Measurements from ENCODE around the gene SRPK3.
"Not testable (repeated sequence)": the region's sequence is repeated elsewhere in the genome, so short reads cannot be mapped to it uniquely, and the experiment has no call there.

The SRPK3 gene, protein sequence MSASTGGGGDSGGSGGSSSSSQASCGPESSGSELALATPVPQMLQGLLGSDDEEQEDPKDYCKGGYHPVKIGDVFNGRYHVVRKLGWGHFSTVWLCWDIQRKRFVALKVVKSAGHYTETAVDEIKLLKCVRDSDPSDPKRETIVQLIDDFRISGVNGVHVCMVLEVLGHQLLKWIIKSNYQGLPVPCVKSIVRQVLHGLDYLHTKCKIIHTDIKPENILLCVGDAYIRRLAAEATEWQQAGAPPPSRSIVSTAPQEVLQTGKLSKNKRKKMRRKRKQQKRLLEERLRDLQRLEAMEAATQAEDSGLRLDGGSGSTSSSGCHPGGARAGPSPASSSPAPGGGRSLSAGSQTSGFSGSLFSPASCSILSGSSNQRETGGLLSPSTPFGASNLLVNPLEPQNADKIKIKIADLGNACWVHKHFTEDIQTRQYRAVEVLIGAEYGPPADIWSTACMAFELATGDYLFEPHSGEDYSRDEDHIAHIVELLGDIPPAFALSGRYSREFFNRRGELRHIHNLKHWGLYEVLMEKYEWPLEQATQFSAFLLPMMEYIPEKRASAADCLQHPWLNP

DNA sequence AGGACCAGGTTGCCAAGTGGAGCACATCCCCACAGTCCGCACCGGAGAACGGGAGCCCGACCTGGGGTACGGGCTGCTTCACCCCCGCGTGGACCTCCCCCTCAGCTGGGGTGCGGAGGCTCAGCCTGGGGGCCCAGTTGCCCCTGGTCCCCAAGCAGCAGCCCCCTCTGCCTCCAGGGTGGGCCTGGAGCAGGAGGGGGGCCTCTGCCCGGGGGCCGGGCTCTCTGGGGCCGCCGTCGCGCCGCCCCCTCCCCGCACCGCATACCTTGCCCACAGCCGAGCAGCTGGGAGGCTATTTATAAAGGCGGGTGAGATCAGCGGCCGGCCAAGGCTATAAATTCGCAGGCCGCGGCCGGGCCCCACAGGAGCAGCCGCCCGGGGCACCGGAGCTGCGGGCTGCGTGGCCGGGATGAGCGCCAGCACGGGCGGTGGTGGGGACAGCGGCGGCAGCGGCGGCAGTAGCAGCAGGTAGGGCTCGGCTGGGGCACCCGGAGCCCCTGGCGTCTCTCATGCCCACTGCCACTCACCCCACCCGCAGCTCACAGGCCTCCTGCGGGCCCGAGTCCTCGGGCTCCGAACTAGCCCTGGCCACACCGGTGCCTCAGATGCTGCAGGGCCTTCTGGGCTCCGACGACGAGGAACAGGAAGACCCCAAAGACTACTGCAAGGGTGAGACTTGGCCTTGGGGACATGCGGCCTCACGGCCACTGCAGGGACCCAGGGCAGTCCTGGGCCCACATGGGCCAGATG, at the start of gene SRPK3:
SRPK3 (plus strand) TSS at position 364 of the 750 bp plus-strand sequence; CDS start at position 410, 46 bp downstream.
- DNase-seq: peak; percentile 37

DNA sequence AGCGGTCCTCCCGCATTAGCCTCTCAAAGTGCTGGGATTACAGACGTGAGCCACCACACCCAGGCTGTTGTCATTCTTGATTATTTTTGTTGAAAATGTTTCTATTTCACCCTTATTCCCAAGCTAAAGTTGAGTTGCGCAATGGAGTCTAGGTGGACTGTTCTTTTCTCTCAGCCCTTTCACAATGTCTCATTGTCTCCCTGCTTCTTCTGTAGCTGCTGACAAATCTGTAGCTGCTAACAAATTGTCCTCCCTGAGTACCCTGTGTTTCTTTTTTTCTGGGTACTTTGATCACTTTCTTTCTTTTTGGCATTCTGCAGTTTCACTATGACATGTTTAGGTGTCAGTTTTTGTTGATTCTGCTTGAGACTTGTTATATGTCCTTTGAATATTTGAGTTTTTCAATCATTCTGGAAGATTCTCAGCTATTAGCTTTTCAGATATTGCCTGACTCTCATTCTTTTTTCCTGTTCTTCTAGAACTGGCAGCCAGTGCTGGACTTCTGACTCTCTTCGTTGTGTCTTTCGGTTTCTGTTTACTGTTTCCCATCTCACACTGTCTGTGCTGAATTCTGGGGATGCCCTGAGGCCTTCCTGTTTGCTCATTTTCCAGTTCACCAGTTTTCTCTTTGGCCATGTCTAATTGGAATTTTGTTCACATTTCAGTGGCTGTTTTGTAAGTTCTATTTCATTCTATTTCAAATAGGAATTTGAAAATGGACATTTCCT, 49.6 kb upstream of the SRPK3 start:
- DNase-seq: no peak

DNA sequence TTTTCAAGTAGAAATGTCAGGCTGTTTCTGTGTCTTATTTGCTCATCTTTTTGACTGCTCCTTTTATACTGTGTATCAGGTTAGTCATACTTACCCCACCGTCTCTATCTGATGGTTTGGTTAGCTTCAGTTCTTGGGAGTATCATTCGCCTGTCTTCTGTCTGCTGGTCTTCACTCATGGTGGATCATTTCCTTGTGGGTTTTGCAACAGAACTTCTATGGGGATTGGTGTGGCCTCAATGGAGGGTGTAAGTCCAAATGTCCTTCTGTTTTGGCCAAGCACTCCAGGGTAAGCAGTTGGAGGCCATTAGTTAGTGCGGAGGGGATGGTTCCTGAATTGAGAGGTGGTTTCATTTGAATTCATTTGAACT, 49.0 kb upstream of the SRPK3 start:
- no peak for DNase-seq

DNA sequence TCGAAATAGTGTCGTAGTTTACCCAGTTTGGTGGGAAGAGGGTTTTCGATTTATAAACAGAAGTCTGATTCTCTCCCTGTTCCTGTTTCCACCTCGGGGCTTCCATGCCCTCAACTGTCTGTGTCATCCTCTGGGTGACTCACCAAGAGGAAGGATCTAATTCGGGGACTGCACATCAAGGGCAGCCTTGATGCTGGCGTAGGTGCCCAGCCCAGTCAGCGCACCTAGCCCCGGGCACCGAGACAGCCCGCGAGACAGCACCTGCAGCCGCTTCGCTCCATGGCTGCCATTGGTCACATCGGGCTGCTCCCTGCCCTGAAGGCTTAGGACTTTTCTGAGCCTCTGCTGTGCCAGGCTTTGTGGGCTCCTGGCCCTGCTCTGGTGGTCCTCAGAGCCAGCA, 48.4 kb upstream of the SRPK3 start:
- peak; percentile 39 for DNase-seq

DNA sequence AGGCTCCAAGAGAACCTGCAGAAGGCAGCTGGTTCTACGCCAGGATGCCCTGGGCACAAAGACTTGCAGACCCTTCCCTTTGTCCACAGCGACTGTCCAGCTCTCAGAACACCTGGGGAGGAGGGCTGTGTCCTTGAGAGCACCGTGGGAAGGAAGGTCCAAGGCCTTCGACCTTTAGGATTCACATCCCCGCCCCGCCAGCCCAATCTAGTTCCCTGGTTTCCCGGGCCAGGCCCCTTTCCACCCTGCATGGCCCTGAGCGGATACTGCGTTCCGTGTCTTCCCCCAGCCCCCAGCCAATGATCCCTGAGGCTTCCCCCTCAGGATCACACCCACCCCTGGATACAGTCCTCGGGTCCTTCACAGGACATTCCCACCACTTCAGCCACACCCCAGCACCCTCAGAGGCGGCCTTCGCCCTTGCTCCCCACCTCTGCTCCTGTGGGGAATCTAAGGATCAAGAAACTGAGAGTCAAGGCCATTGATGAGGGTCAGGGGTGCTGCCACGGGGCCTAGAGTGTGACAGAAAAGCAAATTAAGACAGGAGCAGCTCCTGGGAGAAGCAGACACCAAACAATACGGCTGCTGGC, 47.1 kb upstream of the SRPK3 start:
- DNase-seq: no peak

DNA sequence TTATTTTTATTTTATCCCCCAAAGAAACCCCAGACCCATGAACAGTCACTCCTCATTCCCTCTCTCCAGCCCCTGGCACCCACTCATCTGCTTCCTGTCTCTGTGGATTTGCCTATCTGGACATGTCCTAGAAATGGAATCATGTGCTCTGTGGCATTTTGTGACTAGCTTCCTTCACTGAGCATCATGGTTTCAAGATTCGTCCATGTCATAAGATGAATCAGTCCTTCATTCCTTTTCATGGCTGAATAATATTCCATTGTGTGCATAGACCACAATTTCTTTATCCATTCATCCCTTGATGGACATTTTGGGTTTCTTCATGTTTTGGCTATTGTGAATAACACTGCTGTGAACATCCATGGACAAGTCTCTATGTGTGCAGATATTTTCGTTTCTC, 46.0 kb upstream of the SRPK3 start:
- DNase-seq: no peak

DNA sequence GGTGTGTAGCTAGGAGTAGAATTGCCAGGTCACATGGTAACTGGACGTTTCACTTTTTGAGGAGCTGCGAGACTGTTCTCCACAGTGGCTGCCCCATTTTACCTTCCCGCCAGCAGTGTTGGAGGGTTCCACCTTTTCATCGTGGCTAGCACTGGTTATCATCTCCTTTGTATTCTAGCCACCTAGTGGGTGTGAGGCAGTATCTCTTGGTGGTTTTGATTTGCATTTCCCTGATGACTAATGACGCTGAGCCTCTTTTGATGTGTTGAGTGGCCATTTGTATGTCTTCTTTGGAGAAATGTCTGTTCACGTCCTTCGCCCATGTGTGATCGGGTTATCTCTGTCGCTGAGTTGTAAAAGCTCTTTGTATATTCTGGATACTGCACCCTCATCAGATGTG, 45.6 kb upstream of the SRPK3 start:
- no peak for DNase-seq

DNA sequence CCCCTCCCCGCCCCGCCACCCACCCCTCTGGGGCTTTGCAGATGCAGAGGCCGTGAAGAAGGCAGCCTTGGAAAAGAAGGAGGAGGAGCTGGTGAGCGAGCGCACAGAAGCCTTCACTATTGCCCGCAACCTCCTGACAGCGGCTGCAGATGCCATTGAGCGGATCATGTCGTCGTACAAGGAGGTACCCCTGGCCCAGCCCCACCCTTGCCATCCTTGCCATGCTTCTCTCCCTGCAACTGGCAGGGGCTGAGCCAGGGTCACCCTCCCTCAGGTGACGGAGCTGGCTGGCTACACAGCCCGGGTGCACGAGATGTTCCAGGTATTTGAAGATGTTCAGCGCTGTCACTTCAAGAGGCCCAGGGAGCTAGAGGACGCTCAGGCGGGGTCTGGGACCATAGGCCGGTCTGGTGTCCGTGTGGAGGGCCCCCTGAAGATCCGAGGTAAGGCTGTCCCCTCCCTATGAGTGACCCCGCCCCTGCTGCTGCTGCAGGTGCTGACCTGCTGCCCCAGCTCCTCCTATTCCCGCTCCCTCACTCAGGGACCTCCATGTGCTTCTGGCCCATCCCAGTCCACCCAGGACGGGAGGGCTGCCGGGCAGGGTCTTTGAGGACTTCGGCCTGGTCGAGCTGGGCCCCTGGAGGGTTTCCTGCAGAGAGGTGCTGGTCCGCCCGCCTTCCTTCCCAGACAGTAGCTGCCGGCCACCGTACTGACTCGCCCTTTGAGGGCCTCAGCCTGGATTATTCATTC, 44.6 kb upstream of the SRPK3 start:
- DNase-seq: no peak

DNA sequence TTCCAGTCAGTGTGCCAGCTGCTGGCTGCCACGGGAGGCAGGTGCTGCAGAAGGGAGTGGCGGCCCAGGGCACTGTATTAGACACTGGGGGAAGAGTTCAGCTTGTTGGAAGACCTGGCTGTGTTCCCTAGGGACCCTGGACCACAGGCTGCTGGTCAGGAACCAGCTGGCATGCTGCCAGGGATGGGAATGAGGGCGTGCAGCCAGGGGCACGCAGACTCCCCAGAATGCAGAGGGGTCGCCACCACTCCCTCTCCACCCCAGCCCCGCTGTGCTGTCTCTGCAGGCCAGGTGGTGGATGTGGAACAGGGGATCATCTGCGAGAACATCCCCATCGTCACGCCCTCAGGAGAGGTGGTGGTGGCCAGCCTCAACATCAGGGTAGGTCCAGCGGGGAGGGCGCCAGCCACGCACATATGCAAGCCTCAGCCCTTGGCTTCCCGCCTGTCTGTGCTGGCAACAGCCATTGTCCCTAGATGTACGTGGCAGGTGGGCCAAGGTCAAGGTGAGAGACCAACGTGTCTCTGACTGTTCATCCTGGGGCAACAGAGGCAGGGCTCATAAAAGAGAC, 43.9 kb upstream of the SRPK3 start:
- no peak for DNase-seq

DNA sequence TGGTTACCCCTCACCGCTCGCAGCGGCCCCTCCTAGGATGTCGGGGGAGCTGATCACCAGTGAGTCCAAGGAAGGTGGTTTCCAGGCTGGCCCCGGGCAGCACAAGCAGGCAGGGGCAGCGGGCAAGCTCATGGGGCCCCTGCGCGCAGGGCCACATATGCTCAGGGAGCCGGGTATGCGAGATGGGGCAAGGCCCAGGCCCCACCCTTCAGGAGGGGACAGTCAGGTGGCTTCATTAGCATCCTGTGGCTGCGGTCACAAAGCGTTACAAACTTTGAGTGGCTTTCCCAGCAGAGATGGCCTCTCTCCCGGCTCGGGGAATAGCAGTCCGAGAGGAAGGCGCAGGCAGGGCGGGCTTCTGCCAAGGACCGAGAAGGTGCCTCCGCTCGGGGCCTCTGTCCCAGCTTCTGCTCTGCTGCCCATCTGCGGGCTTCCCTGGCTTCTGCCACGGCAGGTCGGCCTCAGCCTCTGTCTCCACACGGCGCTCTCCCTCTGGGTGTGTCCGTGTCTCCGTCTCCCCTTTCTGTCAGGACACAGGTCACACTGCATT, 42.7 kb upstream of the SRPK3 start:
- DNase-seq: no peak

DNA sequence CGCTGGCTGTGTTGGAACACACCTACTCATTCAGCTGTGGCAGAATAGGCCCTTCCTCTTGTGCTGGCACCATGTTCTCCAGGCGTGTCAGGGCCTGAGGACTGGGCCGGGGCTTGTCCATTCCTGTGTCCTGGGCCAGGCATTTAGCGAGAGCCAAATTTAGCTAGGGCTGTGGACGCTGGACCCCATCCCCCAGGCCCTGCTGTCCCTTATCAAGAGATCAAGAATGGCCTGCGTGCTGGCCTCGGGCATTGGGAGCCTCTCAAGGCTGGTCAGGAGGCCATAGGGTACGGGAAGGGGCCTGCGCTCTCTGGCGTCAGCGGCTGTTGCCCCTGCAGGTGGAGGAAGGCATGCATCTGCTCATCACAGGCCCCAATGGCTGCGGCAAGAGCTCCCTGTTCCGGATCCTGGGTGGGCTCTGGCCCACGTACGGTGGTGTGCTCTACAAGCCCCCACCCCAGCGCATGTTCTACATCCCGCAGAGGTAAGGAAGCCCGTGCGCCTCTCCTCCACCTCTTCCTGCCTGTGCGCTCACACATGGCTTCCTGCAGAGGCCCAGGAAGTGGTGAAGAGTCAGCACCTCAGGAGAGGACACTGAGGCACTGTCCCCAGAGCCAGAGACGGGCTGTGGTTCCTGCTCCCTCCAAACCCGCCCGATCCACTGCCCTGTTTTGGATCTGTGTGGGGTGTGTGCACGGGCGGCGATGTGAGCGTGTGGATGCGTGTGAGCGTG, 40.9 kb upstream of the SRPK3 start:
- no peak for DNase-seq

DNA sequence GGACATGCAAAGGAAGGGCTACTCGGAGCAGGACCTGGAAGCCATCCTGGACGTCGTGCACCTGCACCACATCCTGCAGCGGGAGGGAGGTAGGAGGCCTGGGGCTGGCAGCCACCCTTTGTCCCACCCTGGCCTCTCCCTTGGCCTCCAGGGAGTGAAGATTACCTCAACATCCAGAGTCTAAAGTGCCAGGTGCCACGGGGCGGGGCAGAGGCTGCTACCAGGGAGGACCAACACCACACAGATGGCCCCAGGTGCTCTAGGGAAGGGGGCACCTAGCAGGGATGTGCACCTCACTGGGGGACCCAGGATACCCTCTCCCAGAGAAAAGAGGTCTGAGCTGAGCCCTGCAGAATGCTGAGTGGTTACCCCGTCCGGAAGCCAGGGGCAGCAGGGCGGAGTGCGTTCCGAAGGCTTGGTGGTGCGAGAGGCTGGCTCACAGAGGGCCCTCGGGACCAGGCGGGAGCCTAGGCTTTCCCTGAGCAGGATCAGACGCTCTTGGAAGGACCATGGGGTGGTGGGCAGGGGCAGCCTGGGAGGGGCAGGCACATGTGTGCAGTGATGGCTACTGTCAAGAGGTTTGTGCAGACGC, 40.1 kb upstream of the SRPK3 start:
- no peak for DNase-seq

DNA sequence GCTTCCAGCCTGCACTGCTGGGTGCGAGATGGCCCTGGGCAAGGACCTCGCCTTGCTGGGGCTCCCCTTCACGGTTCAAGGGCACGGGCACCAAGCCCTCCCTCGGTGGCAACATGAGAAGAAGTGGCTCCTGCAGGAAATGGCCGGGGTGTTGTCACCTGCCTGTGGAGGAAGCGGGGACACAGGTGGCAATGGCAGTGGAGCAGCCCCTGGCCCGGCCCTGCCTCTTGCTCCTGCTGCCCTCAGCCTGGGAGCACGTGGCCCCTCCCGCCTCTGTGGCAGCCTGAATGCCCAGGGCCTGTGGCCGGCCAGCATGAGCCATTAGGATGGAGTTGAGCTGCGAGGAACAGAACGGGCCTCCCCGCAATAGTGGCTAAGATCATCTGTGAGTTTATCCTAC, 39.4 kb upstream of the SRPK3 start:
- DNase-seq: no peak

DNA sequence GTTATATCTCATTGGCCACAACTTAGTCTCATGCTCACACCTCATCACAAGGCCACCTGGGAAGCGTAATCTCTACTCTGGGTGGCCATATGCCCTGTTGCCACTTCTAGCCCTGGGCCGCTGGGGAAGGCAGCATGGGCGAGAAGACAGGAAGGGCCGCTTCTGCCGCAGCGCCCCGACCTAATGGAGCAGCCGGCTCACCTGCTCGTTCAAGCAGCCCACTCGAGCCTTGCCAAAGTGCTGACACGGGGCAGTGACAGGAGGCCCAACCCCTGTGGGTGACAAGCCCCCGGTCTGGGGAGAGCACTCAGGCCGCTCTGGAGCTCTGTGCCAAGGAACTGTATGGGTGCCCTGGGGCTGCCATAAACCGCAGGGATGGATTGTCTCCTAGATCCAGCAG, 38.7 kb upstream of the SRPK3 start:
- DNase-seq: not testable (repeated sequence)

DNA sequence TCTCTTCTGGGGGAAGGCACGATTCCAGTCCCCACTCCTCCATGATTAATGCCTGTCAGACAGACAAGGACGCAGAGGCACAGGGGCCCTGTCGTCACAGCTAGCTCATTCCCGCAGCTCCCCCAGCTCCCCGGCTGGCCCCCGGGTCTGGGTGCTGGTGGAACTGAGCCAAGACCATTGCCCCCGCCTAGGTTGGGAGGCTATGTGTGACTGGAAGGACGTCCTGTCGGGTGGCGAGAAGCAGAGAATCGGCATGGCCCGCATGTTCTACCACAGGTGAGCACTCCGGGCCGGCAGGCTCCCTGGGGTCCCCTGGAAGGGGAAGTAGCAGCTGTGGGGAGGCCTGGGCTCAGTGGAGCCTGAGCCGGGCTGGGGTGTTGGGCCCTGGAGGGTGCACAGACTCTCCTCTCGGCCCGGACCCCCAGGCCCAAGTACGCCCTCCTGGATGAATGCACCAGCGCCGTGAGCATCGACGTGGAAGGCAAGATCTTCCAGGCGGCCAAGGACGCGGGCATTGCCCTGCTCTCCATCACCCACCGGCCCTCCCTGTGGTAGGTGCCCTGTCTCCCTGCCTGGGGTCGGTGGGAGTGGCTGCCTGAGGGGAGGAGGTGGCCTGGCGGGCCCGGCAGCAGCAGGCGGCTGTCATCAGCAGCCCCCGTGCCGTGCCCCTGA, 37.9 kb upstream of the SRPK3 start:
- DNase-seq: not testable (repeated sequence)

DNA sequence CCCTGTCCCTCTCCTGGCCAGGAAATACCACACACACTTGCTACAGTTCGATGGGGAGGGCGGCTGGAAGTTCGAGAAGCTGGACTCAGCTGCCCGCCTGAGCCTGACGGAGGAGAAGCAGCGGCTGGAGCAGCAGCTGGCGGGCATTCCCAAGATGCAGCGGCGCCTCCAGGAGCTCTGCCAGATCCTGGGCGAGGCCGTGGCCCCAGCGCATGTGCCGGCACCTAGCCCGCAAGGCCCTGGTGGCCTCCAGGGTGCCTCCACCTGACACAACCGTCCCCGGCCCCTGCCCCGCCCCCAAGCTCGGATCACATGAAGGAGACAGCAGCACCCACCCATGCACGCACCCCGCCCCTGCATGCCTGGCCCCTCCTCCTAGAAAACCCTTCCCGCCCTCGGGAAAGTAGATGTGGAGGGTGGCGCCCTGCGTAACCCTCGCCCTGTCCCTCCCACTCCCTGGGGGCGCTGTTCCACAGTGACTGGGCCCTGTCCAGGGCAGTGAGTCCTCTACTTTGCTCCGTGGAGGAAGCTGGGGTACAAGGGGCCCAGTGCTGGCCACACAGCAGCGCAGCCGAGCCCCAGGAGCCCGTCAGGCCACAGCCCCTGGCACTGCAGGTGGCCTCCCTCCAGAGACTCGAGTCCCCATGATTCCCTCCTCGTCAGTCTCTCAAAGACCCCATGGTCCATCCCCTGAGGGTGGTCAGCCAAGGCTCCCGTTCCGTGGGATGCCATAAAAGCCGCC, 37.2 kb upstream of the SRPK3 start:
- peak; percentile 38 for DNase-seq

DNA sequence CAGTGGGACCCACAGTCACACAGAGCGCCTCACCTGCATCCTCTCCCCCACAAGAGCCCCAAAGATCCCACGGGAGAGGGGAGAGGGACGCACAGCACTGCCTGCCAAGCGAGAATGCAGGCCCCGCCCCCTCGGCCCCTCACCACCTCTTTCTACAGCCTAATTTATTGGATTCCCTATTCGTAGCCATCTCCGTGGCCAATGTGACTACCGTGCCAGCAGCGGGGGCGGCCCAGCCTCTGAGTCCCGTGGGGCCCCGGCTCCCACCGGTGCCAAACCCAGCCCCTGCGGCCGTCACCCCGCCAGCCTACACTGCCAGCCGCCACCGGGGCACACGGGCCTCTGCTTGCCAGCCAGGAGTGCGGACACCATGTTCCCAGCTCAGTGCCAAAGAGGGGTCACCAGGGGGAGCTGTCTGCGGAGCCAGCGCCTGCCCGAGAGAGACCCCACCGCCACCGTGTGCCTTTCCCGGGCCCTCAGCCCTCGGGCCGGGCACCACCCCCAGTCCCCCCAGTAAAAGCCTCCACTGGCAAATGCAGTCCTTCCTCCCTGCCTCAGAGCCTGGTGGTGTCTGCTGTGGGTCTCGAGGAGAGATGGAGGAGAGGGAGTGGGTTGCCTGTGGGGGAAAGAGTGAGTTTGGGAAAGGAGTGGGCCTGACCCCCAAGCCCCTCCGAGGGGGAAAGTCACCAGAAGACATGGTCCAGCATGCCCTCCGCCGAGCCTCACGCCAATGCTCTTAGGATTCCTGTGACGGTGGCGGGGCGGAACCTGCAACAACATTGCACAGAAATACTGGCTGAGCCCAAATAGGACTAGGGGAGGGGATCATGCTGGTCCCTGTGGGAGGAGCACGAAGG, 36.4 kb upstream of the SRPK3 start:
- DNase-seq: no peak

DNA sequence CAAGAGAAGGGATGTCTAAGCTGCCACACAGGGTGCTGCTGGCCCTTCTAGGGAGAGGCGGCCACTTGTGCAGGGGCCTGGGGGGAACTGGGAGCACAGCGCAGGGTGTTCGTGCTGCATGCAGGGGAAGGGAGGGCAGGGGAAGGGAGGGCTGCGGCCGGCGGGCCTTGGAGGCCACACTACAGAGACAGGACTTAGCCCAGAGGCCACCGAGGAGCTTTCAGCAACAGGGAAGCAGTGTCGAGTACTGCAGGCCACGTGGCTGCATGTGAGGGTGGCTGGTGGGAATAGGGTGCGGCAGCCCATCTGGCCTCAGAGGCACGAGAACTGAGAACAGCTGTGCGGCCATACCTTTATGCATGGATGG, 35.8 kb upstream of the SRPK3 start:
- DNase-seq: not testable (repeated sequence)

Measured in EL (cell line).